DND-41 (cell line): ENCODE measurements around the gene MATN1.

Source experiments
- EZH2 ChIP-seq: IDR thresholded peaks from 3 replicates; pipeline ENCODE4 v1.6.1; 2012; ENCODE audit warnings: borderline replicate concordance, low read depth, mild to moderate bottlenecking, moderate library complexity, low read length, inconsistent platforms; ENCODE audit not compliant: severe bottlenecking
- TF ChIP-seq, protein P1 (sequence below): IDR thresholded peaks from 2 replicates; pipeline ENCODE4 v1.5.1; 2012; ENCODE audit warnings: borderline replicate concordance, low read length, moderate library complexity, mild to moderate bottlenecking; ENCODE audit not compliant: poor library complexity, severe bottlenecking; ENCODE audit errors: extremely low read depth

DNA sequence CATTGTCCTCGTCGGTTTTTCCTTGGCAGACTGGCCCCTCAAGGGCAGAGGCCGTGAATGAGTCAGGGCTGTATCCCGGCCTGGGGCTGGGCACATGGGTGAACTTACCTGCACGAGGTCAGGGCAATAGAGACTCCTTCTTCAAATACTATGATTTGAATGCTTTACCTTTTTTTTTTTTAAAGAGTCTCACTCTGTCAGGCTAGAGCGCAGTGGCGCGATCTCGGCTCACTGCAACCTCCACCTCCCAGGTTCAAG lies 29.2 kb upstream of the MATN1 start:
- TF ChIP-seq, protein P1, sequence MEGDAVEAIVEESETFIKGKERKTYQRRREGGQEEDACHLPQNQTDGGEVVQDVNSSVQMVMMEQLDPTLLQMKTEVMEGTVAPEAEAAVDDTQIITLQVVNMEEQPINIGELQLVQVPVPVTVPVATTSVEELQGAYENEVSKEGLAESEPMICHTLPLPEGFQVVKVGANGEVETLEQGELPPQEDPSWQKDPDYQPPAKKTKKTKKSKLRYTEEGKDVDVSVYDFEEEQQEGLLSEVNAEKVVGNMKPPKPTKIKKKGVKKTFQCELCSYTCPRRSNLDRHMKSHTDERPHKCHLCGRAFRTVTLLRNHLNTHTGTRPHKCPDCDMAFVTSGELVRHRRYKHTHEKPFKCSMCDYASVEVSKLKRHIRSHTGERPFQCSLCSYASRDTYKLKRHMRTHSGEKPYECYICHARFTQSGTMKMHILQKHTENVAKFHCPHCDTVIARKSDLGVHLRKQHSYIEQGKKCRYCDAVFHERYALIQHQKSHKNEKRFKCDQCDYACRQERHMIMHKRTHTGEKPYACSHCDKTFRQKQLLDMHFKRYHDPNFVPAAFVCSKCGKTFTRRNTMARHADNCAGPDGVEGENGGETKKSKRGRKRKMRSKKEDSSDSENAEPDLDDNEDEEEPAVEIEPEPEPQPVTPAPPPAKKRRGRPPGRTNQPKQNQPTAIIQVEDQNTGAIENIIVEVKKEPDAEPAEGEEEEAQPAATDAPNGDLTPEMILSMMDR = no peak
- no peak for TF ChIP-seq EZH2
